HepG2 (cell line): ENCODE data around the gene AKAP8L. TPM values are rescaled to one million over a fixed set of nuclear protein-coding genes. Genes with fewer than 3 reads are reported as not detected.

Experiments used
- ATAC-seq: fragments of 200-7000 bp; cut with Tn5 transposase; 3 replicates; pipeline ENCODE4 v1.9.1; 2020; ENCODE audit warnings: mild to moderate bottlenecking, moderate library complexity
- BruUV-seq: library from RNA; stranded (reverse); fragments of 400-500 nt; replicated peaks from 2 replicates; lab custom pipeline; 2021; lab: Mats Ljungman, UMichigan
- CTCF ChIA-PET: fragments of 300-600 bp; formaldehyde crosslinking; extraction: SDS; loops from one replicate; lab custom pipeline; 2021; ENCODE audit warnings: low total read pairs, inconsistent platforms, low intra/inter-chr PET ratio; lab: Yijun Ruan, JAX
- POLR2A ChIA-PET: fragments of 350-600 bp; sonication (Branson Sonifier 250); formaldehyde crosslinking; loops from one replicate; lab custom pipeline; 2020; ENCODE audit warnings: antibody characterized with exemption, inconsistent platforms; lab: Yijun Ruan, JAX
- DNase-seq: peaks from one replicate; pipeline ENCODE4 v3.0.0-alpha.2; 2015; ENCODE audit warnings: low spot score
- FAIRE-seq: peaks from 3 replicates; lab custom pipeline; 2011; peaks lifted over from hg19 to GRCh38; lab: Jason Lieb, UNC
- H2AFZ ChIP-seq: one replicate; pipeline ENCODE4 v1.6.1; 2011; ENCODE audit warnings: low read length, inconsistent platforms
- H3K27ac ChIP-seq: fragments of 300-600 bp; 3 replicates; pipeline ENCODE4 v1.8.0; 2011; ENCODE audit warnings: mixed run types, mild to moderate bottlenecking, mixed read lengths, low read length, inconsistent platforms; ENCODE audit not compliant: insufficient read depth; ENCODE audit errors: extremely low read length
- H3K27me3 ChIP-seq, 2 experiments: fragments of 200-600 bp in 1 of 2; 2 replicates in 1 of 2; 3 replicates in 1 of 2; pipeline versions ENCODE4 v1.6.0 to v1.8.0; 2011; ENCODE audit warnings: low read length in 2 of 2, mild to moderate bottlenecking in 2 of 2, moderate library complexity in 2 of 2, inconsistent platforms in 1 of 2; ENCODE audit not compliant: insufficient read depth in 2 of 2, control insufficient read depth in 1 of 2
- H3K36me3 ChIP-seq, 2 experiments: fragments of 200-600 bp in 1 of 2; replicated peaks in 1 of 2; 2 replicates in 1 of 2; 3 replicates in 1 of 2; pipeline versions ENCODE4 v1.5.1 to v1.8.0; 2011; ENCODE audit warnings: low read length in 2 of 2, inconsistent platforms in 1 of 2; ENCODE audit not compliant: insufficient read depth in 2 of 2, control insufficient read depth in 1 of 2
- H3K4me1 ChIP-seq: 2 replicates; pipeline ENCODE4 v1.5.1; 2012; ENCODE audit warnings: low read length, inconsistent platforms; ENCODE audit not compliant: insufficient read depth
- H3K4me2 ChIP-seq: 2 replicates; pipeline ENCODE4 v1.6.0; 2011; ENCODE audit warnings: low read depth, low read length, inconsistent platforms
- H3K4me3 ChIP-seq, 3 experiments: fragments of 200-600 bp in 1 of 3; sonication (generic), shearing (Covaris generic) in 1 of 3; replicated peaks in 1 of 3; 2 replicates each; pipeline ENCODE4 v1.5.1; 2011 to 2016; ENCODE audit warnings: low read length in 3 of 3, inconsistent platforms in 2 of 3, low read depth in 2 of 3, mild to moderate bottlenecking in 2 of 3, control low read depth in 1 of 3, mixed read lengths in 1 of 3; ENCODE audit not compliant: insufficient read depth in 1 of 3
- H3K79me2 ChIP-seq: one replicate; pipeline ENCODE4 v1.6.1; 2011; ENCODE audit warnings: low read length, inconsistent platforms; ENCODE audit not compliant: insufficient read depth
- H3K9ac ChIP-seq: 2 replicates; pipeline ENCODE4 v1.6.0; 2011; ENCODE audit warnings: mild to moderate bottlenecking, low read depth, low read length, inconsistent platforms; ENCODE audit not compliant: insufficient read depth
- H3K9me3 ChIP-seq: 2 replicates; pipeline ENCODE4 v1.5.1; 2012; ENCODE audit warnings: mild to moderate bottlenecking, low read length
- H4K20me1 ChIP-seq: 2 replicates; pipeline ENCODE4 v1.6.0; 2011; ENCODE audit warnings: inconsistent platforms, mild to moderate bottlenecking, low read length, moderate library complexity; ENCODE audit not compliant: insufficient read depth
- FOXA3 ChIP-seq: IDR thresholded peaks from 2 replicates; pipeline ENCODE4 v1.6.1; 2016; ENCODE audit warnings: missing genetic modification reagents, missing compliant biosample characterization
- MAX ChIP-seq: IDR thresholded peaks from 2 replicates; pipeline ENCODE4 v1.6.1; 2012; ENCODE audit warnings: inconsistent platforms
- MTERF4 ChIP-seq: sonication (generic); formaldehyde crosslinking; IDR thresholded peaks from 2 replicates; pipeline ENCODE4 v1.8.0; 2023; ENCODE audit warnings: mild to moderate bottlenecking, missing genetic modification reagents
- SRSF4 ChIP-seq: fragments of 200-400 bp; formaldehyde crosslinking; IDR thresholded peaks from one replicate; pipeline ENCODE4 v1.6.1; 2018; ENCODE audit warnings: mild to moderate bottlenecking, low read depth, low read length, moderate library complexity; ENCODE audit not compliant: poor library complexity, severe bottlenecking
- TOE1 ChIP-seq: sonication (generic); formaldehyde crosslinking; IDR thresholded peaks from 2 replicates; pipeline ENCODE4 v1.4.0; 2020; ENCODE audit warnings: mild to moderate bottlenecking, missing genetic modification reagents
- ZBTB3 ChIP-seq: sonication (generic); formaldehyde crosslinking; IDR thresholded peaks from 2 replicates; pipeline ENCODE4 v1.4.0; 2020; ENCODE audit warnings: low read depth, mild to moderate bottlenecking, moderate library complexity, missing genetic modification reagents, borderline replicate concordance
- WGBS: methylation state at CpG from one replicate; pipeline ENCODE4 v1.1.6; 2017; ENCODE audit warnings: low lambda C conversion rate; 5-methylcytosine and 5-hydroxymethylcytosine counted together
- in situ Hi-C: cut with HindIII; loops from 2 replicates; pipeline ENCODE4 v1.10.0; 2017; ENCODE audit warnings: low pct_unique_long_range_greater_than_20kb; ENCODE audit not compliant: extremely low pct_ligation_motif_present
- intact Hi-C: fragments of 100-400 bp; cut with micrococcal nuclease; formaldehyde crosslinking; loops from one replicate; pipeline ENCODE4 v1.10.0; 2022; ENCODE audit not compliant: unreplicated experiment
- polyA plus RNA-seq, 8 experiments: library from polyadenylated mRNA; depleted of rRNA in 3 of 8; stranded (reverse) in 7 of 8; unstranded in 1 of 8; fragments of >200 nt; fragmentation: Illumina TruSeq in 4 of 8; extraction: Trizol in 4 of 8; gene quantifications; 2 replicates each; pipeline versions ENCODE4 v1.2.1 to v1.2.3, GENCODE V29; 2011 to 2016; ENCODE audit warnings: low read depth in 4 of 8, missing spikeins in 1 of 8, mixed read lengths in 1 of 8; ENCODE audit not compliant: insufficient read depth in 1 of 8
- total RNA-seq, 5 experiments: library from RNA; depleted of rRNA; stranded (reverse); fragments of >200 nt; fragmentation: Illumina TruSeq; extraction: Trizol; gene quantifications; 2 replicates each; pipeline ENCODE4 v1.2.3, GENCODE V29; 2016; ENCODE audit warnings: low read depth in 1 of 5
- TF ChIP-seq, protein P1 (sequence below): IDR thresholded peaks from 2 replicates; pipeline ENCODE4 v1.6.1; 2016

AKAP8L gene
- total and polyA plus RNA-seq, 2 of the 13 experiments (the other 11 are each of a cell fraction or from before 2014, with no cell fraction given), result 48.2 to 49.6 TPM

DNA sequence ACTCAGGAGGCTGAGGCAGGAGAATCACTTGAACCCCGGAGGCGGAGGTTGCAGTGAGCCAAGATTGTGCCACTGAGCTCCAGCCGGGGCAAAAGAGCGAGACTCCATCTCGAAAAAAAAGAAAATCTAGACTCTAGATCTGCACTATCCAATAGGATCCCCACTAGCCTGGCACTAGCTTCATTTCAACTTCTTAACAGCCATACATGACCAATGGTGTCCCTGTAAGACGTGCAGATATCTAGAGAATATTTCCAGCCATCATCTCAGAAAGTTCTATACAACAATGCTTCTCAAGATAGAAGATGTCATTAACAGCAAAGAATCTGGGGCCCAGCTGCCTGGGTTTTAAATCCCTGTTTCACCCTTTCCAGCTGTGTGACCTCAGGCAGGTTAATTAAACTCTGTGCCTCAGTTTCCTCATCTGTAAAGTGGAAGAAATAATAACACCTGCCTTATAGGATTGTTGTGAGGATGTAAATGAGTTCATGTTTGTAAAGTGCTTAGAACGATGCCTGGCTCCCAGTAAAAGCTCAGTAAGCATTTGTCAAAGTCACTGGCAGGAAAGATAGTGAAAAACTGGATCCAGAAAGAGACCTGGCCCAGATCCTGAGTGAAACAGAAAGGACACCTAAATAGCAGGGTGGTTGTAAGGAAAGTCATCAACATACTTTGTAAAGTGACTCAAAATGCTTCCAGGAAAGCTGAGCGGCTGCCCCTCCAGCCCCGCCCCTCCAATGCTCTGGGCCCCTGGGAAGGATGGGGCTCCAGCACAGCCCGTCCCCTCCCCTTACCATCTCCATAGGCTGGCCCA is 17.4 kb upstream of the AKAP8L start:
- POLR2A ChIA-PET, result no interaction called here
- Histone ChIP-seq H3K4me1 (peaks cover 45% of the 10 kb centered on the region), H3K27ac (no peak overlapping the region), H2AFZ (no peak overlapping the region), H3K36me3 (no peaks in the 10 kb centered on the region), H3K4me2 (no peak overlapping the region), H3K27me3 (no peaks in the 10 kb centered on the region; a peak in 1 of 5 replicates), H3K79me2 (peaks cover 9% of the 10 kb centered on the region), H3K4me3 (no peak overlapping the region), H3K9me3 (no peaks in the 10 kb centered on the region), H4K20me1 (no peaks in the 10 kb centered on the region), H3K9ac (no peak overlapping the region)
- intact Hi-C loops (no loop called here), in situ Hi-C loops (no loop called here)
- TF ChIP-seq MTERF4 (no peak), FOXA3 (no peak), TOE1 (no peak), MAX (no peak), SRSF4 (no peak), ZBTB3 (CRISPR knock-in tag) (no peak)
- TF ChIP-seq, protein P1, sequence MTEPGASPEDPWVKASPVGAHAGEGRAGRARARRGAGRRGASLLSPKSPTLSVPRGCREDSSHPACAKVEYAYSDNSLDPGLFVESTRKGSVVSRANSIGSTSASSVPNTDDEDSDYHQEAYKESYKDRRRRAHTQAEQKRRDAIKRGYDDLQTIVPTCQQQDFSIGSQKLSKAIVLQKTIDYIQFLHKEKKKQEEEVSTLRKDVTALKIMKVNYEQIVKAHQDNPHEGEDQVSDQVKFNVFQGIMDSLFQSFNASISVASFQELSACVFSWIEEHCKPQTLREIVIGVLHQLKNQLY, result no peak
- FAIRE-seq (no peak), DNase-seq (no peak), ATAC-seq (no peak)
- WGBS, result 93% methylated on average over 9 of the region's 10 CpGs
- no TSS peak for BruUV-seq
- CTCF ChIA-PET, result no interaction called here
